ENCODE results near the gene NOXO1.
A peak's percentile ranks its signal among the peaks of the same experiment; 100 is the strongest.

The NOXO1 gene

DNA sequence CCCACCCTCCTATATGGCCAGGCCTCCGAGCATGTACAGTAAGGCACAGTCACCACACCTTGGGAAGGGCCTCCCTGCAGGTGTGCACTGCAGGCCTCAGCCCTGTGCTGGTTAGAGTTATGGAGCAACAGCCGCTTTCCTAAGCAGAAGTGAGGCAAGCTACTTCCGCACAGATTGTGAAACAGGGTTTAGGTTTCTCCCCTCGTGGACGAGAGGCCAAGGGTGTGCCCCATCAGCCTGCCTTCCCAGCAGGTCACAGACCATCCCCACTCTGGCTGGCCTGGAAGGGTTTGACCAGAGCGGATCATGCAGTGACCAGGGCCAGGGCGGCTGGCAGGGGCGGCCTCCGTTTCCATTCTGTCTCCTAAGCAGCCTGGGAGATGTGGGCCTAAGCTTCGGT lies 43.0 kb downstream of the NOXO1 start:
- DNase-seq = no peak

- no peak for DNase-seq
Observed at GRCh38 chr16:1936945-1937479, 44.3 kb downstream of the NOXO1 start.

- no peak for DNase-seq
Observed at GRCh38 chr16:1933097-1933661, 48.1 kb downstream of the NOXO1 start.

- peak; percentile 39 for DNase-seq
Observed at GRCh38 chr16:1932050-1933028, 48.9 kb downstream of the NOXO1 start.

DNA sequence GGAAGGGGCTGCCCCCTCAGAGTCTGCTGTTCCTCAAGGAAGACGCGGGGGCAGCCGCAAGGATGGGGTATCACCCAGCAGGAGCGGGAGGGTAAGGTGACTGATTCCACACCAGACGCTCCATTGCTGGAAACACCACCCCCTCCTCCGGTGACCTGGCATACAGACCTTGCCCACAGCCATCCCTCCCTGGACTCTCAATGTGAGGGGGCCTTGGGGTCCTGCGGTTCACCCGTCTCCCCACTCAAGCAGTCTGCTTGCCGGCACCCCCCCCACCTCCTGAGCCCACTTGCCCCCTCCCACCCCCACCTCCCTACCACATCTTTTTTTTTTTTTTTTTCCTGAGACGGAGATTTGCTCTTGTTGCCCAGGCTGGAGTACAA lies 50.9 kb downstream of the NOXO1 start:
- no peak for DNase-seq

- peak; percentile 67 for DNase-seq
Observed at GRCh38 chr16:1929578-1930337, 51.5 kb downstream of the NOXO1 start.

DNA sequence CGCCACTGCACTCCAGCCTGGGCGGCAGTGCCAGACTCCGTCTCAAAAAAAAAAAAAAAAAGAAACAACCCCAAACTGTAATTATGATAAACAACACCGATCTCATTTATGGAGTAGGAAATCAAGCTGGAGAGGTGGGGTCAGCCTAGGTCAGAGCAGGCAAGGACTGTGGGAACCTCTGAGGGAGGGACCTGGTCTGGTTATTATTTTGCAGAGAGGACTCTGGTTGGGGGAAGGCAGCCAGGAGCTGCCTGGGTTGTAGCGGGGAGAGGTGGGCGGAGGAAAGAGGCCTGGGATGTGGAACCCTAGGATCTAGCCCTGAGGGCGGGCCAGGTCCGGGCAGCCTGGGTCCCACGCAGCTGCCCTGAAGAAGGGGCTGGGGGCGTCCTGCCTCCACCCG lies 52.2 kb downstream of the NOXO1 start:
- peak; percentile 70 for DNase-seq
